Pericardium fibroblast (primary cell): ENCODE data around the gene GNB3. TPM values are rescaled to one million over a fixed set of nuclear protein-coding genes. Genes with fewer than 3 reads are reported as not detected.

Experiments
- total RNA-seq: library from RNA; depleted of rRNA; stranded (reverse); fragments of >200 nt; gene quantifications from 2 replicates; pipeline ENCODE4 v1.2.3, GENCODE V29; 2015

The GNB3 gene
- 0.35 and 1.1 TPM in 2 replicates for total RNA-seq

DNA sequence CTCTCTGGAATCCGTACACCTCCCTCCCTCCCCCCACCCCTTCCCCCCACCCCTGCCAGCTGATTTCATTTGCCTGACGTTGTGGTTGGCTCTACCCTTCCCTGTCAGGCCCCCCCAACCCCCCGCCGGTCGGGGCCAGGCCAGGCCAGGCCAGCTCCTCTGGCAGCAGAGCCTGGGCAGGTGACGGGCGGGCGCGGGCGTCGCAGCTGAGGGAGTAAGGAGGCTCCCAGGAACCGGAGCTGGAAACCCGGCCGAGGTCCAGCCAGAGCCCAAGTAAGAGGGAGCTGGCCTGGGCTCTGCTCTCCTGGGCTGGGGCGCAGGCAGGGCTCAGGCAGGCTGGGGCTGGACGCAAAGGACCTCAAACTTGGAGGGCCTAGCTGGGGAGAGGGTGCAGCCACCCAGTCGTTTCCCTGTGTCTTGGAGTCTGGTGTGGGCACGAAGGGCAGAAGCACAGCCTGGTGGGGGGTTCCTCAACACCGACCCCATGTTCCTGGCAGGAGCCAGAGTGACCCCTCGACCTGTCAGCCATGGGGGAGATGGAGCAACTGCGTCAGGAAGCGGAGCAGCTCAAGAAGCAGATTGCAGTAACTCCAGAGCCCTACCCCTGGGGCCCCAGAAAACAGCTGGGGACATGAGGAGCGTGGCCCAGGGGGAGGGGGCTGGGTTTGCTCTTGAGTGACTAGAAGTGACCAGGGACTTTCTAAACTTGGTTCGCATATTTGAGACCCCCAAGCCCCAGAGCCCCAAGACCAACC is at the start of gene GNB3:
TSS of gene GNB3 (plus strand) at position 165 of the 755 bp plus-strand sequence. CDS start at position 528, 363 bp downstream.

GRCh38 chr12:6821591-6822425 is 18.9 kb upstream of the GNB3 start, which contains the start of gene GPR162:
GPR162 (plus strand) TSS chr12:6821821; CDS start chr12:6823899, 2,078 bp downstream.

DNA sequence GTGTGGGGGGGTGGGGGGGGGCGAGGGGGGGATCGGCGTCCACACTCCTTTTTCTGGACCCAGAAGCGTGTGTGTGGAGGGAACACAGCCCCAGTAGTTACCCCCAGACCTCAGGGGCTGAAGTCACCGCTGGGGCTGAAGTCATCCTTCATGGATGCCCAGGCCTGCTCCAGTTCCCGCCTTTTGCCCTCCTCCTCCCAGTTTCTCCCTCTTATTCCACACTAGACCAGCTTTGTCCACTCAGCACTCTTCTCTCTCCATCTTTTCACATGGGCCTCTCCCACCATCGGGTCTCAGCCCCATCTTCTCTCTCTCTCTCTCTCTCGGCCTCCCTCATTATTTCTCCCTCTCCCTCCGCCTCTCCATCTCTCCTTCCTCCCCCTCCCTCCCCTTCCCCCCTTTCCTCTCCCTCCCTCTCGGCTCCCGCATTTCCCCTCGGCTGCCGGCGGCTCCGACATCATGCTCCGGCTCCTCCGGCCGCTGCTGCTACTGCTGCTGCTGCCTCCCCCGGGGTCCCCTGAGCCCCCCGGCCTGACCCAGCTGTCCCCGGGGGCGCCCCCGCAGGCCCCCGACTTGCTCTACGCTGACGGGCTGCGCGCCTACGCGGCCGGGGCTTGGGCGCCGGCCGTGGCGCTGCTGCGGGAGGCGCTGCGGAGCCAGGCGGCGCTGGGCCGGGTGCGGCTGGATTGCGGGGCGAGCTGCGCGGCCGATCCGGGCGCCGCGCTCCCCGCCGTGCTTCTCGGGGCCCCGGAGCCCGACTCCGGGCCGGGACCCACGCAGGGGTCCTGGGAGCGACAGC is 12.5 kb upstream of the GNB3 start, which contains the start of gene P3H3:
TSS of gene P3H3 (plus strand) at position 426 of the 799 bp plus-strand sequence. CDS start at position 460, 34 bp downstream.

GRCh38 chr12:6851153-6851920 is 10.6 kb downstream of the GNB3 start, which contains the start of gene CDCA3:
CDCA3 (minus strand) TSS chr12:6851286; CDS start chr12:6850952, 334 bp downstream.

DNA sequence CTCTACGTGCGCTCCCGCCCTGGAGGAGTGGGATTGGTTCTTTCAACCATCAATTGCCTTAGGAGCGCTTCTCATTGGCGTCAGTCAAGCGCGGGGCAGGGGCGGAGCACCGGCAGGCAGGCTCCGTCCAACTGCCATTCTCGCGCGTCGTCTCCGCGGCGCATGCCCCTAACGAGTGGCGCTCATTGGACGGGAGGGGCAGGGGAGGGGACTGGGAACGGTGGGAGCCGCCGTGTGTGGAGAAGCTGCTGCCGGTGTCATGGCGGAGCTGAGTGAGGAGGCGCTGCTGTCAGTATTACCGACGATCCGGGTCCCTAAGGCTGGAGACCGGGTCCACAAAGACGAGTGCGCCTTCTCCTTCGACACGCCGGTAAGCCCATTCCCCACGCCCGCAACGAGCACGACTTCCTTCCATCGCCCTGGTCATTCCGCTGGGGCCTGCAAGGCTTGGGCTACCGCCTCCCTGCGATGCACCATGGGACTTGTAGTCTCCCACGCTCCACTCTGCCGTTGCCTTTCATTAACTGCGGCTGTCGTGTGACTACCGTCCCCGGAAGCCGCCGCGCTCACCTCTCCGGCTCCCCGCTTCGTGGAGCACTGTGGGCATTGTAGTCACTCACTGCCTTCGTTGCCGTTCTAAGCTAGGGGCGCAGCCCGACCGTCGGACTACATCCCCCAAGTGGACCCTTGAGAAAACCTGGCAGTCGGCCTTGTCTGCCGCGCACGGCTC is 11.4 kb downstream of the GNB3 start, which contains the start of gene USP5:
TSS of gene USP5 (plus strand) at position 230 of the 730 bp plus-strand sequence. CDS start at position 260, 30 bp downstream.

GRCh38 chr12:6867413-6868210 is 26.9 kb downstream of the GNB3 start, which contains the start of gene TPI1:
TPI1 (plus strand) TSS chr12:6867531; CDS start chr12:6867567, 36 bp downstream.

DNA sequence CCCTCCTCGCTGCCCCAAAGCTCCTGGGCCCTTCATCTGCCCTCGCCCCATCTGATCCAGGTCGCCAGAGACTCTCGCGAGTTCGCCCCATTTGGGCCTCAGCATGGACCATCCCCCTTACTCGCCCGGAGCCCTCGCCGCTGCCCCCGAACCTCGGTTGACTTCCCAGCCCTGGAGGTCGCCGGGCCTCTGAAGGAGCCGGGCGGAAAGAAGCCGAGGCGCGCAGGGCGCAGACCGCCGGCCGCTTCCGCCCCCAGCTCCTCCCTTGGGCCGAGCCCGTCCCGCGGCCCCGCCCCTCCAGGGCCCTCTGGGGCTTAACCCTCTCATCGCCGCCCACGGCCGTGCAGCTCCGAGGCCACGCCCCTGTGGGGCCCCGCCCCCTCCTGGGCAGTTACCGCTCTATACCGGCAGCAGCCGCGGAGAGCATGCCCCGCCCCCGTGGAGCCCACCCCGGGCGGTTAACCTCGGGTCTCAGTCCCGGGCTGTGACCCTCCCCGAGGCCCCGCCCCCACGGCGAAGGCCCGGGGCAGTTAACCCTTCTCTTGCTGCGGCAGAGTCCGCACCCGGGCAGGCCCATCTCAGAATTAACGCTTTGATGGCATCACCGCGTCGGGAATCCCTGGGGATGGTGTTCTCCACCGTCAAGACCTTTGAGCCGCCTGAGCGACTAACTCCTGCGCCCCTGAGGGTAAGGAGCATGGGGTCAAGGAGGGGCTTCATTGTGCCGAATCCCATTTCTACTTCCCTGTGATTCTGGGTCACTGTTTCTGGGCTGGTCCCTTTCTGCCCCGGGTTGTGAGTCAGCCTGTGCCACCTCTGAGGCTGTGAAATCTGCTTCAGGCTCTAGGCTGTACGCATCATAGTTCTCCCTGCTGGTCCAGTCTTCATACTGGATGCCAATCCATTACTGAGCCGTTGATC is 32.6 kb downstream of the GNB3 start, which contains the start of gene SPSB2:
TSS of gene SPSB2 (minus strand) at position 210 of the 921 bp plus-strand sequence. CDS start 402 bp downstream, outside the sequence.

Other genes with a start within 250 kb of the GNB3 start
- gene CHD4, start 233.5 kb upstream of the GNB3 start, total RNA-seq: 180 and 220 TPM in 2 replicates
- 3.6 TPM in 1 of 2 replicates, not detected in the other for gene LPAR5, start 205.0 kb upstream of the GNB3 start, total RNA-seq
- 0.43 TPM in 1 of 2 replicates, not detected in the other for gene ACRBP, start 193.5 kb upstream of the GNB3 start, total RNA-seq
- gene ING4, start 177.8 kb upstream of the GNB3 start, total RNA-seq: 19.6 and 33.0 TPM in 2 replicates
- gene ZNF384, start 151.6 kb upstream of the GNB3 start, total RNA-seq: 23.9 and 24.4 TPM in 2 replicates
- 0.12 TPM in 1 of 2 replicates, not detected in the other for gene PIANP, start 140.1 kb upstream of the GNB3 start, total RNA-seq
- 83.1 and 88.8 TPM in 2 replicates for gene COPS7A, start 116.9 kb upstream of the GNB3 start, total RNA-seq
- 178 and 186 TPM in 2 replicates for gene MLF2, start 87.8 kb upstream of the GNB3 start, total RNA-seq
- gene PTMS, start 74.6 kb upstream of the GNB3 start, total RNA-seq: 212 and 239 TPM in 2 replicates
- 0.43 TPM in 1 of 2 replicates, not detected in the other for gene LAG3, start 68.4 kb upstream of the GNB3 start, total RNA-seq
- gene CD4, start 51.4 kb upstream of the GNB3 start, total RNA-seq: 0.35 and 0.60 TPM in 2 replicates
- 3.7 and 5.6 TPM in 2 replicates for gene GPR162, start 19.1 kb upstream of the GNB3 start, total RNA-seq
- gene P3H3, start 12.5 kb upstream of the GNB3 start, total RNA-seq: 43.3 and 62.4 TPM in 2 replicates
- gene CDCA3, start 10.4 kb downstream of the GNB3 start, total RNA-seq: 1.0 and 2.6 TPM in 2 replicates
- gene USP5, start 11.2 kb downstream of the GNB3 start, total RNA-seq: 39.8 and 51.8 TPM in 2 replicates
- 799 and 1,433 TPM in 2 replicates for gene TPI1, start 26.6 kb downstream of the GNB3 start, total RNA-seq
- gene SPSB2, start 32.4 kb downstream of the GNB3 start, total RNA-seq: 5.5 and 12.3 TPM in 2 replicates
- gene LRRC23, start 63.9 kb downstream of the GNB3 start, total RNA-seq: 6.3 and 14.0 TPM in 2 replicates
- 11.0 and 11.9 TPM in 2 replicates for gene ENO2, start 73.7 kb downstream of the GNB3 start, total RNA-seq
- 19.6 and 24.9 TPM in 2 replicates for gene ATN1, start 87.0 kb downstream of the GNB3 start, total RNA-seq
- not detected in 2 replicates for gene RNU7-1, start 102.9 kb downstream of the GNB3 start, total RNA-seq
- gene C12orf57, start 103.1 kb downstream of the GNB3 start, total RNA-seq: 344 and 451 TPM in 2 replicates
- gene PTPN6, start 110.4 kb downstream of the GNB3 start, total RNA-seq: not detected in 2 replicates
- 224 and 365 TPM in 2 replicates for gene PHB2, start 129.7 kb downstream of the GNB3 start, total RNA-seq
- gene EMG1, start 130.0 kb downstream of the GNB3 start, total RNA-seq: 28.3 and 32.0 TPM in 2 replicates
- gene LPCAT3, start 177.6 kb downstream of the GNB3 start, total RNA-seq: 33.8 and 35.5 TPM in 2 replicates
- 273 and 492 TPM in 2 replicates for gene C1S, start 219.8 kb downstream of the GNB3 start, total RNA-seq